ENCODE data around the gene CYTIP.

CYTIP gene

GRCh38 chr2:157460384-157460837 is 16.5 kb upstream of the CYTIP start:
- no peak overlapping the region for H3K27ac ChIP-seq
- TF ChIP-seq CTCF (IDR thresholded peaks at IDR 0.05; ENCODE audit: low read depth, low read length) = no peak
- H3K36me3 ChIP-seq = no peaks in the 10 kb centered on the region
- DNase-seq = no peak
- H3K4me3 ChIP-seq (ENCODE audit: low read depth, low read length) = no peak overlapping the region
- H3K27me3 ChIP-seq (ENCODE audit: insufficient read depth, low read depth, severe bottlenecking) = no peaks in the 10 kb centered on the region
- no peaks in the 10 kb centered on the region for H3K9me3 ChIP-seq (ENCODE audit: severe bottlenecking)

- Histone ChIP-seq H3K27ac (no peak overlapping the region), H3K9me3 (ENCODE audit: severe bottlenecking) (no peaks in the 10 kb centered on the region), H3K27me3 (ENCODE audit: insufficient read depth, low read depth, severe bottlenecking) (no peaks in the 10 kb centered on the region), H3K36me3 (no peaks in the 10 kb centered on the region), H3K4me3 (ENCODE audit: low read depth, low read length) (no peak overlapping the region)
- TF ChIP-seq CTCF (IDR thresholded peaks at IDR 0.05; ENCODE audit: low read depth, low read length) = no peak
- DNase-seq = no peak
These were observed 15.6 kb upstream of the CYTIP start for GRCh38 chr2:157459486-157459885.

GRCh38 chr2:157447741-157448140 is 3.9 kb upstream of the CYTIP start:
- no peak for DNase-seq

GRCh38 chr2:157447031-157447430 is 3.1 kb upstream of the CYTIP start:
- no peak for TF ChIP-seq CTCF (IDR thresholded peaks at IDR 0.05; ENCODE audit: low read depth, low read length)
- no peak overlapping the region for H3K27ac ChIP-seq
- H3K36me3 ChIP-seq = no peaks in the 10 kb centered on the region
- no peak overlapping the region for H3K4me3 ChIP-seq (ENCODE audit: low read depth, low read length)
- no peak for DNase-seq
- no peaks in the 10 kb centered on the region for H3K9me3 ChIP-seq (ENCODE audit: severe bottlenecking)
- no peaks in the 10 kb centered on the region for H3K27me3 ChIP-seq (ENCODE audit: insufficient read depth, low read depth, severe bottlenecking)

More at GRCh38 chr2:157447741-157448140, 3.9 kb upstream of the CYTIP start:
- no peak overlapping the region for H3K27ac ChIP-seq
- no peak for TF ChIP-seq CTCF (IDR thresholded peaks at IDR 0.05; ENCODE audit: low read depth, low read length)
- no peak overlapping the region for H3K4me3 ChIP-seq (ENCODE audit: low read depth, low read length)
- H3K27me3 ChIP-seq (ENCODE audit: insufficient read depth, low read depth, severe bottlenecking) = no peaks in the 10 kb centered on the region
- H3K9me3 ChIP-seq (ENCODE audit: severe bottlenecking) = no peaks in the 10 kb centered on the region
- no peaks in the 10 kb centered on the region for H3K36me3 ChIP-seq

GRCh38 chr2:157444641-157445040 is 752 bp upstream of the CYTIP start:
- no peak for TF ChIP-seq CTCF (IDR thresholded peaks at IDR 0.05; ENCODE audit: low read depth, low read length)
- no peak for DNase-seq
- no peaks in the 10 kb centered on the region for H3K36me3 ChIP-seq
- H3K27me3 ChIP-seq (ENCODE audit: insufficient read depth, low read depth, severe bottlenecking) = no peaks in the 10 kb centered on the region
- H3K4me3 ChIP-seq (ENCODE audit: low read depth, low read length) = no peak overlapping the region
- H3K27ac ChIP-seq = no peak overlapping the region
- no peaks in the 10 kb centered on the region for H3K9me3 ChIP-seq (ENCODE audit: severe bottlenecking)

- H3K36me3 ChIP-seq = no peaks in the 10 kb centered on the region
- no peaks in the 10 kb centered on the region for H3K9me3 ChIP-seq (ENCODE audit: severe bottlenecking)
- TF ChIP-seq CTCF (IDR thresholded peaks at IDR 0.05; ENCODE audit: low read depth, low read length) = no peak
- H3K27ac ChIP-seq = no peak overlapping the region
- no peaks in the 10 kb centered on the region for H3K27me3 ChIP-seq (ENCODE audit: insufficient read depth, low read depth, severe bottlenecking)
- no peak for DNase-seq
- no peak overlapping the region for H3K4me3 ChIP-seq (ENCODE audit: low read depth, low read length)
These were observed 799 bp downstream of the CYTIP start for GRCh38 chr2:157443090-157443489.

All from WERI-Rb-1 (cell line).